Bronchial epithelial cell (primary cell): Measurements from ENCODE around the gene MCHR2. TPM values are rescaled to one million over a fixed set of nuclear protein-coding genes. Genes with fewer than 3 reads are reported as not detected.
A peak's percentile ranks its signal among the peaks of the same experiment; 100 is the strongest.

ENCODE experiments used
- DNase-seq: peaks from one replicate; pipeline ENCODE4 v3.0.0-alpha.2; 2010; ENCODE audit warnings: low read depth
- FAIRE-seq: peaks from 2 replicates; lab custom pipeline; 2011; peaks lifted over from hg19 to GRCh38; lab: Jason Lieb, UNC
- H3K27me3 ChIP-seq: 2 replicates; pipeline ENCODE4 v1.5.1; 2011; ENCODE audit warnings: low read length; ENCODE audit not compliant: control insufficient read depth, insufficient read depth
- H3K36me3 ChIP-seq: 2 replicates; pipeline ENCODE4 v1.5.1; 2011; ENCODE audit warnings: low read length; ENCODE audit not compliant: control insufficient read depth, insufficient read depth
- H3K4me3 ChIP-seq: 2 replicates; pipeline ENCODE4 v1.5.1; 2011; ENCODE audit warnings: mild to moderate bottlenecking, low read depth, low read length, control low read depth
- CTCF ChIP-seq: IDR thresholded peaks from 2 replicates; pipeline ENCODE4 v1.5.1; 2011; ENCODE audit warnings: mild to moderate bottlenecking, moderate library complexity, low read length, control low read depth, inconsistent platforms; ENCODE audit not compliant: insufficient read depth, severe bottlenecking
- total RNA-seq: library from RNA; depleted of rRNA; stranded (reverse); fragments of >200 nt; gene quantifications from 2 replicates; pipeline ENCODE4 v1.2.1, GENCODE V29; 2014

MCHR2 gene
- total RNA-seq, 1 donor from 2014 or later: not detected

- Histone ChIP-seq H3K36me3 (no peaks in the 10 kb centered on the region), H3K4me3 (no peak overlapping the region), H3K27me3 (no peaks in the 10 kb centered on the region)
- TF ChIP-seq CTCF: no peak
- DNase-seq (no peak), FAIRE-seq (no peak)
Observed at GRCh38 chr6:99901596-99902384, 92.2 kb downstream of the MCHR2 start.

GRCh38 chr6:99894815-99895214, 99.2 kb downstream of the MCHR2 start:
- no peak for TF ChIP-seq CTCF

GRCh38 chr6:99887066-99887465, 107.0 kb downstream of the MCHR2 start:
- H3K27me3 ChIP-seq: peaks cover 2% of the 10 kb centered on the region
- no peak for DNase-seq
- no peak for TF ChIP-seq CTCF

More at GRCh38 chr6:99894815-99895214, 99.2 kb downstream of the MCHR2 start:
- DNase-seq (no peak), FAIRE-seq (no peak)
- Histone ChIP-seq H3K36me3 (no peaks in the 10 kb centered on the region), H3K4me3 (no peak overlapping the region), H3K27me3 (no peaks in the 10 kb centered on the region)

GRCh38 chr6:99885051-99885450, 109.0 kb downstream of the MCHR2 start:
- no peak for FAIRE-seq
- H3K27me3 ChIP-seq: peaks cover 2% of the 10 kb centered on the region
- no peak for TF ChIP-seq CTCF
- H3K4me3 ChIP-seq: no peak overlapping the region
- no peaks in the 10 kb centered on the region for H3K36me3 ChIP-seq
- DNase-seq: peak; percentile 21

More at GRCh38 chr6:99887066-99887465, 107.0 kb downstream of the MCHR2 start:
- no peak for FAIRE-seq
- no peaks in the 10 kb centered on the region for H3K36me3 ChIP-seq
- no peak overlapping the region for H3K4me3 ChIP-seq

GRCh38 chr6:99882128-99882702, 111.8 kb downstream of the MCHR2 start:
- DNase-seq (no peak), FAIRE-seq (no peak)
- no peaks in the 10 kb centered on the region for H3K36me3 ChIP-seq
- no peak overlapping the region for H3K4me3 ChIP-seq
- TF ChIP-seq CTCF: no peak
- no peaks in the 10 kb centered on the region for H3K27me3 ChIP-seq
